RWPE1 (cell line): ENCODE results near the gene DCST2.
A peak's percentile ranks its signal among the peaks of the same experiment; 100 is the strongest.

Experiments
- CTCF ChIA-PET: fragments of 350-600 bp; sonication (Branson Sonifier 250); formaldehyde crosslinking; extraction: SDS; loops from one replicate; lab custom pipeline; 2021; lab: Yijun Ruan, JAX
- POLR2A ChIA-PET: fragments of 400-600 bp; formaldehyde crosslinking; extraction: SDS; loops from one replicate; lab custom pipeline; 2020; ENCODE audit warnings: antibody characterized with exemption; ENCODE audit not compliant: low non-redundant PET; lab: Yijun Ruan, JAX
- DNase-seq: peaks from one replicate; pipeline ENCODE4 v3.0.0; 2012; ENCODE audit warnings: low spot score
- H3K27ac ChIP-seq: fragments of 450-650 bp; 2 replicates; pipeline ENCODE4 v1.5.1; 2017
- CTCF ChIP-seq: fragments of 450-650 bp; conservative IDR thresholded peaks from 2 replicates; pipeline ENCODE4 v1.5.1; 2017; ENCODE audit warnings: low read depth, mild to moderate bottlenecking

DCST2 gene

GRCh38 chr1:155010211-155010918 lies 23.2 kb downstream of the DCST2 start:
- peak overlapping the region; percentile 100 for H3K27ac ChIP-seq
- ChIA-PET POLR2A (interaction anchor here (0.6 to 0.7 kb wide), 2 partner anchors 12 to 528 kb away, joined by 3 to 5 read pairs; no protein-coding TSS in a partner anchor), CTCF (interaction anchor here (0.6 to 0.8 kb wide), 2 partner anchors 51 to 75 kb away, joined by 3 to 5 read pairs; no protein-coding TSS in a partner anchor)
- no peak for DNase-seq
- TF ChIP-seq CTCF, result no peak

- no peak for TF ChIP-seq CTCF
- DNase-seq, result no peak
- POLR2A ChIA-PET, result interaction anchor here (0.6 to 0.7 kb wide), 2 partner anchors 11 to 527 kb away, joined by 3 to 5 read pairs; no protein-coding TSS in a partner anchor
- H3K27ac ChIP-seq, result peak overlapping the region; percentile 100
- CTCF ChIA-PET, result no interaction called here
Observed at GRCh38 chr1:155009742-155010141, 23.8 kb downstream of the DCST2 start.

GRCh38 chr1:155009221-155009711 lies 24.3 kb downstream of the DCST2 start:
- H3K27ac ChIP-seq, result peak overlapping the region; percentile 100
- POLR2A ChIA-PET, result no interaction called here
- no peak for DNase-seq
- CTCF ChIA-PET, result no interaction called here
- TF ChIP-seq CTCF, result no peak

GRCh38 chr1:155008015-155008941 lies 25.3 kb downstream of the DCST2 start:
- TF ChIP-seq CTCF, result no peak
- no peak for DNase-seq
- ChIA-PET CTCF (interaction anchor here (0.9 kb wide), 1 partner anchor 9 kb away, joined by 3 read pairs; no protein-coding TSS in a partner anchor), POLR2A (no interaction called here)
- H3K27ac ChIP-seq, result peak overlapping the region; percentile 100

- CTCF ChIA-PET, result interaction anchor here (0.5 kb wide), 1 partner anchor 27 kb away, joined by 4 read pairs; no protein-coding TSS in a partner anchor
- POLR2A ChIA-PET, result no interaction called here
- no peak for DNase-seq
- H3K27ac ChIP-seq, result peak overlapping the region; percentile 100
- no peak for TF ChIP-seq CTCF
Observed at GRCh38 chr1:155007251-155007828, 26.2 kb downstream of the DCST2 start.
